ENCODE data around the gene TMEM253. TPM values are rescaled to one million over a fixed set of nuclear protein-coding genes. Genes with fewer than 3 reads are reported as not detected.

TMEM253 gene
- total RNA-seq, 2 donors from 2014 or later, result 1.3 TPM; not detected in 1

DNA sequence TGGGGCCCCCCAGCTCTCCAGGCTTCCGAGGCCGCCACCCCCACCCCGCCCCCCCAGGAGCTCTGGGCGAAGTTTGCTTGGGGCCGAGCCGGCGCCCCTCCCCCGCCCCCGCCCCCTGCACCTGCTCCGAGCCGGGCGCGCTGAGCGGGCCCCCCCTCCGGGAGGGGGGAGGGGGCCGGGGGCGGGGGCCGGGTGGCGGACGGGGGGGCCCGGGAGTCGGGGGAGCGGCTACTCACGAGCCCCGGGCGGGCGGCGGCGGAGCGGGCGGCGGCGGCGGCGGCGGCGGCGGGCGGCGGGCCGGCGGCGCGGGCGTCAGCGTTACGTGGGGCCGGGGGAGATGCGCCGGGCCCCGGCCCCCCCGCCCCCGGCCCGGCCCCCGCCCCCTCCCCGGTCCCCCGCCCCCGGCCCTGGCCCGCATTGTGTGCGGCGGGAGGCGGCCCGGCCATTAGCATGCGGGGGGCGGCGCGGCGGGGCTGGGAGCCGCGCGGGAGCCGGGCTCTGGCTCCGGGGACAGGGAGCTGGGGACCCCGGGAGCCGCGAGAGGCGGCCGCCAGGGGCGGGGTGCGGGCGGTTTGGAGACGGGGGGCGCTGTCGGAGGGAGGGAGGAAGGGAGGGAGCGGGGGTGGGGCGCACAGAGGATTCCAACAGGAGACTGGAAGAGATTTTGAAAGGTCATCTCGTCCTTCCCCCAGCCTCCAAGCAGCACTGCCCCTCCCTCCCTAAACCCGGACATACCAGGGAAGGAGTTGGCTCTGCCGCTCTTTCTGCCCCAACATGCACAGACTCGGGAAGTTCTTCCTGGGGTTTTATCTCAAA lies 2.6 kb upstream of the TMEM253 start, which contains the start of gene ZNF219:
Gene ZNF219 (minus strand): TSS at position 580 of the 816 bp plus-strand sequence. CDS start 5,064 bp downstream, outside the sequence.
- intact Hi-C loops (cut with DNase I), result no loop called here
- no peaks in the 10 kb centered on the region for H3K36me3 ChIP-seq (replicated peaks in 1 of 2; ENCODE audit: insufficient read depth in 1 of 2, low read depth in 2 of 2)
- TF ChIP-seq POLR2A (IDR thresholded peaks at IDR 0.05), result peak in 1 of 3 donors; percentile 38
- TF ChIP-seq, protein P1, sequence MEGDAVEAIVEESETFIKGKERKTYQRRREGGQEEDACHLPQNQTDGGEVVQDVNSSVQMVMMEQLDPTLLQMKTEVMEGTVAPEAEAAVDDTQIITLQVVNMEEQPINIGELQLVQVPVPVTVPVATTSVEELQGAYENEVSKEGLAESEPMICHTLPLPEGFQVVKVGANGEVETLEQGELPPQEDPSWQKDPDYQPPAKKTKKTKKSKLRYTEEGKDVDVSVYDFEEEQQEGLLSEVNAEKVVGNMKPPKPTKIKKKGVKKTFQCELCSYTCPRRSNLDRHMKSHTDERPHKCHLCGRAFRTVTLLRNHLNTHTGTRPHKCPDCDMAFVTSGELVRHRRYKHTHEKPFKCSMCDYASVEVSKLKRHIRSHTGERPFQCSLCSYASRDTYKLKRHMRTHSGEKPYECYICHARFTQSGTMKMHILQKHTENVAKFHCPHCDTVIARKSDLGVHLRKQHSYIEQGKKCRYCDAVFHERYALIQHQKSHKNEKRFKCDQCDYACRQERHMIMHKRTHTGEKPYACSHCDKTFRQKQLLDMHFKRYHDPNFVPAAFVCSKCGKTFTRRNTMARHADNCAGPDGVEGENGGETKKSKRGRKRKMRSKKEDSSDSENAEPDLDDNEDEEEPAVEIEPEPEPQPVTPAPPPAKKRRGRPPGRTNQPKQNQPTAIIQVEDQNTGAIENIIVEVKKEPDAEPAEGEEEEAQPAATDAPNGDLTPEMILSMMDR (IDR thresholded peaks at IDR 0.05), result peak in 2 of 7 experiments; percentile 8 to 11
- no peaks in the 10 kb centered on the region for H3K9me3 ChIP-seq
- ATAC-seq (peak; percentile 47), DNase-seq (peak; percentile 49 to 64 (median 60))
- peaks cover 29% of the 10 kb centered on the region for H3K4me1 ChIP-seq
- peak within 1 kb of the TSS; percentile 35 to 40 for H3K4me3 ChIP-seq
- H3K27me3 ChIP-seq, result no peaks in the 10 kb centered on the region
- 2% methylated on average over 7 to 41 of the region's 90 CpGs for WGBS, 2 donors
- H3K27ac ChIP-seq, result peak within 1 kb of the TSS; percentile 79 to 92 (median 88)

DNA sequence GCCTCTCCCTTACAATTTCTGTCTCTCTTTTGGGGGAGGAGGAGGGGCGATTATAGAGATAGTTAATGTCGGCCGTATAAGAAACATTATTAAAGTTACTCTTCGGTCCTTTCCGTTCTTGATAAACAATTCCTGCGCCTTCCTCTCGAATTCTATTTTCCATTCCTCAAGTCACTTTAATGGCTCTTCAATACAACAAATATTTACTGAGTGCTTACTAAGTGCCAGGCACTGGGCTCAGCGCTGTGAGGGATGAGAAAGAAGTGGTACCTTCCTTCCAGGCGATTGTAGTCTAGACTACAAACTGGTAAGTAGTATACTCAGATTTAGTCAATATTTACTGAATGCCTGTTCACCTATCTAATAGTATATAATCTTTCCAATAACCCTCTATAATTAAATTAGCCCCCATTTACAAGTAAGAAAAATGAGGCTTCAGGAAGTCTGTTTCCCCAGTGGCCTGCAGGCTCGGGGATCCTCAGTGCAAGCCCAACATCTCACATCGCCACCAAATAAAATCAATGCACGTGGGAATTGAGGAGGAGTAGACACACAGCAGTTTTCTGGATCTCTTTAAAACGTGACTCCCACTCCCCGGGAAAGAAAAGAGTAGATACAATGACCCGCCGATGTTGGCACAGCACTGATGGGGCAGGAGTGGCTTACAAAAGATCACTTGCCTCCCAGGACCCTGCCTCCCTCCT lies 1.8 kb upstream of the TMEM253 start:
- H3K27ac ChIP-seq, result peak overlapping the region; percentile 79 to 92 (median 88)
- ATAC-seq, result no peak
- H3K36me3 ChIP-seq (replicated peaks in 1 of 2; ENCODE audit: insufficient read depth in 1 of 2, low read depth in 2 of 2), result no peaks in the 10 kb centered on the region
- TF ChIP-seq POLR2A (IDR thresholded peaks at IDR 0.05), result no peak
- TF ChIP-seq, protein P1 (IDR thresholded peaks at IDR 0.05), result no peak
- intact Hi-C loops (cut with DNase I), result no loop called here
- 3 to 5% methylated on average over 16 of the region's 16 CpGs for WGBS, 2 donors
- H3K4me3 ChIP-seq, result peak overlapping the region; percentile 27 to 35
- H3K4me1 ChIP-seq, result peaks cover 30% of the 10 kb centered on the region
- H3K9me3 ChIP-seq, result no peaks in the 10 kb centered on the region
- no peaks in the 10 kb centered on the region for H3K27me3 ChIP-seq
- DNase-seq, result no peak

- Histone ChIP-seq H3K4me3 (no peak overlapping the region), H3K4me1 (peaks cover 33% of the 10 kb centered on the region), H3K27me3 (no peaks in the 10 kb centered on the region), H3K36me3 (replicated peaks in 1 of 2; ENCODE audit: insufficient read depth in 1 of 2, low read depth in 2 of 2) (no peaks in the 10 kb centered on the region), H3K27ac (peak overlapping the region in 3 of 4 donors; percentile 79 to 92 (median 91)), H3K9me3 (no peaks in the 10 kb centered on the region)
- intact Hi-C loops (cut with DNase I), result no loop called here
- WGBS, 2 donors, result 48 to 51% methylated on average over 5 of the region's 5 CpGs
- TF ChIP-seq, protein P1 (IDR thresholded peaks at IDR 0.05), result no peak
- no peak for TF ChIP-seq POLR2A (IDR thresholded peaks at IDR 0.05)
- ATAC-seq (no peak), DNase-seq (no peak)
Observed at GRCh38 chr14:21099596-21099985, 1.3 kb upstream of the TMEM253 start.

DNA sequence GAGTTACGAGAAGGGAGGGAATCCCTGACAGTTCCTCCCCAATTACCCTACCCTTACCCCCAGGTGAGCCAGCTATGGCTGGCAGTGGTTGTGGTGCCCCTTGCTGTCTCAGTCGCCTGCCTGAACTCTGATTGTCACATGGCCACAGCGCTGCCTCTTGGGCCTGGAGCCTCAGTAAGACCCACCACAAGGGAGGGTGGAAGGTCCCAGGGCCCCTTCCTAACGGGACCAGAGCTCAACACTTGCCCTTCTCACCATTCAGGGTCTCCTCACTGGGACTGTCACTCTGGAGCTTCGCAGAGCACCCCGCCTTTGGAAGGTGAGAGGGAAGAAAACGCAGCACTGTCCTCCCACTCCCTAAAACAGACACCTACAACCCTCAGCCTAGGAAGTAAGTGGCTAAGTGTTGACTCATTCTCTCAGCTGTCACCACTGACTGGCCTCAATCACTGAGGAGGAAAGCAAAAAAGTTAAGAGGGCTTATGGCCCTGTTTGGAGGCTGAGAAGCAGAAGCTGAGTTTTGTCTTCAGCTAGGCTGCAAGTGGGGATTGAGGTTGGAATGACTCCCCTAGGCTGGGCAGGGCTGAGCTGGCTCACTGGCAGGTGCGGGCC lies 1.0 kb downstream of the TMEM253 start:
- no peaks in the 10 kb centered on the region for H3K27me3 ChIP-seq
- intact Hi-C loops (cut with DNase I), result no loop called here
- DNase-seq (no peak), ATAC-seq (no peak)
- no peaks in the 10 kb centered on the region for H3K9me3 ChIP-seq
- no peaks in the 10 kb centered on the region for H3K36me3 ChIP-seq (replicated peaks in 1 of 2; ENCODE audit: insufficient read depth in 1 of 2, low read depth in 2 of 2)
- no peak overlapping the region for H3K4me3 ChIP-seq
- H3K4me1 ChIP-seq, result peaks cover 54% of the 10 kb centered on the region
- WGBS, 2 donors, result 85 to 90% methylated on average over 8 of the region's 8 CpGs
- H3K27ac ChIP-seq, result no peak overlapping the region
- no peak for TF ChIP-seq POLR2A (IDR thresholded peaks at IDR 0.05)
- TF ChIP-seq, protein P1 (IDR thresholded peaks at IDR 0.05), result no peak
